ENCODE measurements around the gene DHRSX. TPM values are rescaled to one million over a fixed set of nuclear protein-coding genes. Genes with fewer than 3 reads are reported as not detected.

Gene DHRSX
- polyA plus RNA-seq, 2 of the 4 experiments (the other 2 are of a cell fraction) = 32.1 to 56.3 TPM

GRCh38 chrX:2495595-2495994, 5.2 kb downstream of the DHRSX start:
- TF ChIP-seq TFCP2L1 (CRISPR knock-in tag; IDR thresholded peaks at IDR 0.05) (no peak), PBX3 (IDR thresholded peaks at IDR 0.05) (no peak), BCL3 (IDR thresholded peaks at IDR 0.05) (no peak), FOXS1 (CRISPR knock-in tag; IDR thresholded peaks at IDR 0.05) (no peak)
- FAIRE-seq = no peak
- WGBS (ENCODE audit: missing lambda C conversion rate) = 91% methylated on average over 14 of the region's 14 CpGs
- Histone ChIP-seq H3K27ac (no peak overlapping the region), H3K4me2 (no peak overlapping the region), H3K4me3 (no peak overlapping the region), H3K9me3 (no peaks in the 10 kb centered on the region), H3K4me1 (peaks cover 24% of the 10 kb centered on the region)
- ATAC-seq = no peak
- CTCF ChIA-PET = no interaction called here
- POLR2A ChIA-PET = no interaction called here
- no peak for DNase-seq (ENCODE audit: low read depth in 1 of 2, low spot score in 1 of 2)

GRCh38 chrX:2492531-2493218, 8.1 kb downstream of the DHRSX start:
- H3K4me2 ChIP-seq = no peak overlapping the region
- no peak; a peak in 1 of 6 replicates for ATAC-seq
- TF ChIP-seq PHF8 (IDR thresholded peaks at IDR 0.05; ENCODE audit: borderline replicate concordance, low read depth) (no peak), CHD4 (IDR thresholded peaks at IDR 0.05; ENCODE audit: borderline replicate concordance) (no peak), JUNB (IDR thresholded peaks at IDR 0.05) (no peak), RNF2 (IDR thresholded peaks at IDR 0.05; ENCODE audit: borderline replicate concordance, low read depth) (no peak), FOSB (CRISPR knock-in tag; IDR thresholded peaks at IDR 0.05) (no peak), E2F6 (IDR thresholded peaks at IDR 0.05; ENCODE audit: borderline replicate concordance, low read depth) (no peak), POLR2A (IDR thresholded peaks at IDR 0.05; ENCODE audit: low read length) (no peak), CBX8 (IDR thresholded peaks at IDR 0.05) (no peak), TP53 (CRISPR knock-in tag; IDR thresholded peaks at IDR 0.05) (no peak), RARB (CRISPR knock-in tag; IDR thresholded peaks at IDR 0.05) (no peak), CTCF (IDR thresholded peaks at IDR 0.05) (no peak), CEBPB (IDR thresholded peaks at IDR 0.05) (no peak), NFE2L2 (conservative IDR thresholded peaks at IDR 0.05; ENCODE audit: low read length) (no peak), POLR2AphosphoS2 (conservative IDR thresholded peaks at IDR 0.05; ENCODE audit: low read length) (no peak), KDM1A (IDR thresholded peaks at IDR 0.05; ENCODE audit: low read depth) (no peak), MYC (IDR thresholded peaks at IDR 0.05; ENCODE audit: borderline replicate concordance, low read length) (no peak)
- DNase-seq (ENCODE audit: low read depth in 1 of 2, low spot score in 1 of 2) = no peak
- no peak overlapping the region for H3K4me3 ChIP-seq
- ChIA-PET CTCF (no interaction called here), POLR2A (no interaction called here)
- no peak overlapping the region for H3K27ac ChIP-seq
- no peaks in the 10 kb centered on the region for H3K9me3 ChIP-seq
- H3K4me1 ChIP-seq = peaks cover 9% of the 10 kb centered on the region
- WGBS (ENCODE audit: missing lambda C conversion rate) = 95% methylated on average over 22 of the region's 22 CpGs
- FAIRE-seq = no peak

GRCh38 chrX:2490634-2491033, 10.1 kb downstream of the DHRSX start:
- Histone ChIP-seq H3K4me3 (no peak overlapping the region), H3K9me3 (no peaks in the 10 kb centered on the region), H3K27ac (no peak overlapping the region), H3K4me1 (no peaks in the 10 kb centered on the region), H3K4me2 (no peak overlapping the region)
- no peak for DNase-seq (ENCODE audit: low read depth in 1 of 2, low spot score in 1 of 2)
- ChIA-PET POLR2A (no interaction called here), CTCF (no interaction called here)
- 97% methylated on average over 20 of the region's 22 CpGs for WGBS (ENCODE audit: missing lambda C conversion rate)
- ATAC-seq = no peak
- FAIRE-seq = no peak
- TF ChIP-seq PHF8 (IDR thresholded peaks at IDR 0.05; ENCODE audit: borderline replicate concordance, low read depth) (no peak), RARB (CRISPR knock-in tag; IDR thresholded peaks at IDR 0.05) (no peak), GATA3 (IDR thresholded peaks at IDR 0.05; ENCODE audit: borderline replicate concordance) (no peak), CHD2 (IDR thresholded peaks at IDR 0.05; ENCODE audit: low read length, partially characterized antibody) (no peak), PBX3 (IDR thresholded peaks at IDR 0.05) (no peak), ZC3H11A (IDR thresholded peaks at IDR 0.05) (no peak), HMGXB4 (CRISPR knock-in tag; IDR thresholded peaks at IDR 0.05; ENCODE audit: borderline replicate concordance) (no peak), KDM1A (IDR thresholded peaks at IDR 0.05; ENCODE audit: low read depth) (no peak), JUN (IDR thresholded peaks at IDR 0.05) (no peak), HOXA7 (CRISPR knock-in tag; IDR thresholded peaks at IDR 0.05) (no peak), TP53 (CRISPR knock-in tag; IDR thresholded peaks at IDR 0.05) (no peak)

Data from A549 (cell line).